ENCODE data around the gene DDX39A. TPM values are rescaled to one million over a fixed set of nuclear protein-coding genes. Genes with fewer than 3 reads are reported as not detected.

DDX39A gene
- total RNA-seq, 1 donor from 2014 or later: 38.6 TPM

DNA sequence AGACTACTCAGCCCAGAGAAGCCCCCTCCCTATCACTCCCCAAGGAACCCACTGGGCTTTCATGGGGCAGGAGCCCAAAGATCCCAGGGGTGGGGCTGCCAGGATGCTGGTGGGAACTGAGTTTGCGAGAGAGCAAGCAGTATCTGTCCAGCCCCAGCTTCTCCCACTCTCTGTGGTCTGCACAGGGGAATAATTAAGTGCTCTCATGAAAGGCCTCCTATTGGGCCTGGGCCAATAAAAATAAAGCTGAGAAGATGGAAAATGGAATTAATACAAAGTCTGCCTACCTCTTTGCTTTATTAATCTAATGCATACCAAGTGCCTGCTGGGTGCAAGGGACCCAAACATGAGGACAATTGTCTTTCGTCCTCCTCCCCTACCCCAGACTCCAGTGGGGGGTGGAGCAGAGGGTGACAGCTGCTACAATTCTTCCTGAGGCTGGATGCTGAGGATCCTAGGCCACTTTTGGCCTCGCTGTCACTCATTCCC lies 5.4 kb downstream of the DDX39A start:
- no peak for DNase-seq (ENCODE audit: low spot score)
- no peak overlapping the region for H3K4me2 ChIP-seq
- H3F3A ChIP-seq (ENCODE audit: low read depth): peaks cover 2% of the 10 kb centered on the region
- H3K4me3 ChIP-seq: no peak overlapping the region
- Mint-ChIP-seq H3K4me1 (peaks cover 31% of the 10 kb centered on the region), H3K27ac (no peak overlapping the region), H3K4me3 (no peak overlapping the region), H3K9me3 (no peaks in the 10 kb centered on the region), H3K36me3 (peaks cover 25% of the 10 kb centered on the region), H3K27me3 (ENCODE audit: insufficient read depth, low read depth) (peaks cover 1% of the 10 kb centered on the region)
- no peak overlapping the region for H3K27ac ChIP-seq
- H3K4me1 ChIP-seq: peaks cover 13% of the 10 kb centered on the region
- no peak overlapping the region for H3K9ac ChIP-seq
- TF ChIP-seq, protein P1, sequence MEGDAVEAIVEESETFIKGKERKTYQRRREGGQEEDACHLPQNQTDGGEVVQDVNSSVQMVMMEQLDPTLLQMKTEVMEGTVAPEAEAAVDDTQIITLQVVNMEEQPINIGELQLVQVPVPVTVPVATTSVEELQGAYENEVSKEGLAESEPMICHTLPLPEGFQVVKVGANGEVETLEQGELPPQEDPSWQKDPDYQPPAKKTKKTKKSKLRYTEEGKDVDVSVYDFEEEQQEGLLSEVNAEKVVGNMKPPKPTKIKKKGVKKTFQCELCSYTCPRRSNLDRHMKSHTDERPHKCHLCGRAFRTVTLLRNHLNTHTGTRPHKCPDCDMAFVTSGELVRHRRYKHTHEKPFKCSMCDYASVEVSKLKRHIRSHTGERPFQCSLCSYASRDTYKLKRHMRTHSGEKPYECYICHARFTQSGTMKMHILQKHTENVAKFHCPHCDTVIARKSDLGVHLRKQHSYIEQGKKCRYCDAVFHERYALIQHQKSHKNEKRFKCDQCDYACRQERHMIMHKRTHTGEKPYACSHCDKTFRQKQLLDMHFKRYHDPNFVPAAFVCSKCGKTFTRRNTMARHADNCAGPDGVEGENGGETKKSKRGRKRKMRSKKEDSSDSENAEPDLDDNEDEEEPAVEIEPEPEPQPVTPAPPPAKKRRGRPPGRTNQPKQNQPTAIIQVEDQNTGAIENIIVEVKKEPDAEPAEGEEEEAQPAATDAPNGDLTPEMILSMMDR (IDR thresholded peaks at IDR 0.05): no peak
- TF ChIP-seq EZH2 (IDR thresholded peaks at IDR 0.05) (no peak), EZH2phosphoT487 (IDR thresholded peaks at IDR 0.05) (no peak)
- H3K9me3 ChIP-seq (ENCODE audit: low read depth): no peaks in the 10 kb centered on the region
- H3K79me2 ChIP-seq (ENCODE audit: low read depth): peaks cover 69% of the 10 kb centered on the region
- H2AFZ ChIP-seq (replicated peaks): no peak overlapping the region
- no peaks in the 10 kb centered on the region for H3K27me3 ChIP-seq
- H3K36me3 ChIP-seq: no peaks in the 10 kb centered on the region
- peaks cover 72% of the 10 kb centered on the region for H4K20me1 ChIP-seq (ENCODE audit: low read depth)

DNA sequence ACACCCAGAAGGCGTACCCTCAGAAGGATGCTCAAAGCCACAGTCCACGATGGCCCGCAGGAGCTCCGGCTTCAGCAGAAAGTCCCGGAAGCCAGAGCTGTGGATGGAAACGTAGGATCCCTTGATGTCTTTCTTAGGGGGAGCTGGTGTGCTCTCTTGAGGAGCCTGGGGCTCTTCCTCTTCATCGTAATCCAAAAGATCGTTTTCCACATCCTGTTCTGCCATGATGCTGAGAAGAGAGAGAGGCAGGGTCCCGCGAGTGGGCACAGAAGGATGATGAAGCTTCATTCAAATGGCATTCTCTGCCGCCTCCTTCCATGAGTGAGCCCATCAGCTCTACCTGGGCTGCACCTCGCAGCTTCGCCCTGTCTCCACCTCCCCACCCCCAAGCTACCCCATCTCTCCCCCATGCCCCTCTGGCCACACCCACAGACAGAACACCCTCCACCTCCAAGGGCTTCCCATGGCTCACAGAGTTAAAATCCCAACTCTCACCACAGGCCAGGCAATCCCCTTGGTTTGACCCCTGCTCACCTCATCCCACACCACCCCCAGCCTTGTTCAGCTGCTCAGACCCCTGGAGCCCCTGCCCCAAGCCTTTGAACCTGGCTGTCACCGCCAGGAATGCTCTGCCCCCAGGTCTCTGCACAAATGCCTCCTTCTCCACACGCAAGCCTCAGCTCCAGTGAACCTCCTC lies 6.0 kb downstream of the DDX39A start:
- Mint-ChIP-seq H3K4me3 (no peak overlapping the region), H3K4me1 (peaks cover 31% of the 10 kb centered on the region), H3K27ac (no peak overlapping the region), H3K27me3 (ENCODE audit: insufficient read depth, low read depth) (peaks cover 3% of the 10 kb centered on the region), H3K36me3 (peaks cover 30% of the 10 kb centered on the region), H3K9me3 (no peaks in the 10 kb centered on the region)
- no peaks in the 10 kb centered on the region for H3K27me3 ChIP-seq
- H3K79me2 ChIP-seq (ENCODE audit: low read depth): peaks cover 63% of the 10 kb centered on the region
- no peak overlapping the region for H3K9ac ChIP-seq
- H3K4me2 ChIP-seq: no peak overlapping the region
- H3K36me3 ChIP-seq: no peaks in the 10 kb centered on the region
- peaks cover 67% of the 10 kb centered on the region for H4K20me1 ChIP-seq (ENCODE audit: low read depth)
- DNase-seq (ENCODE audit: low spot score): no peak
- no peak overlapping the region for H3K27ac ChIP-seq
- no peak overlapping the region for H3K4me3 ChIP-seq
- no peak overlapping the region for H2AFZ ChIP-seq (replicated peaks)
- H3K9me3 ChIP-seq (ENCODE audit: low read depth): no peaks in the 10 kb centered on the region
- no peaks in the 10 kb centered on the region for H3F3A ChIP-seq (ENCODE audit: low read depth)
- TF ChIP-seq EZH2 (IDR thresholded peaks at IDR 0.05) (no peak), EZH2phosphoT487 (IDR thresholded peaks at IDR 0.05) (no peak)
- TF ChIP-seq, protein P1 (IDR thresholded peaks at IDR 0.05): no peak
- H3K4me1 ChIP-seq: peaks cover 13% of the 10 kb centered on the region

DNA sequence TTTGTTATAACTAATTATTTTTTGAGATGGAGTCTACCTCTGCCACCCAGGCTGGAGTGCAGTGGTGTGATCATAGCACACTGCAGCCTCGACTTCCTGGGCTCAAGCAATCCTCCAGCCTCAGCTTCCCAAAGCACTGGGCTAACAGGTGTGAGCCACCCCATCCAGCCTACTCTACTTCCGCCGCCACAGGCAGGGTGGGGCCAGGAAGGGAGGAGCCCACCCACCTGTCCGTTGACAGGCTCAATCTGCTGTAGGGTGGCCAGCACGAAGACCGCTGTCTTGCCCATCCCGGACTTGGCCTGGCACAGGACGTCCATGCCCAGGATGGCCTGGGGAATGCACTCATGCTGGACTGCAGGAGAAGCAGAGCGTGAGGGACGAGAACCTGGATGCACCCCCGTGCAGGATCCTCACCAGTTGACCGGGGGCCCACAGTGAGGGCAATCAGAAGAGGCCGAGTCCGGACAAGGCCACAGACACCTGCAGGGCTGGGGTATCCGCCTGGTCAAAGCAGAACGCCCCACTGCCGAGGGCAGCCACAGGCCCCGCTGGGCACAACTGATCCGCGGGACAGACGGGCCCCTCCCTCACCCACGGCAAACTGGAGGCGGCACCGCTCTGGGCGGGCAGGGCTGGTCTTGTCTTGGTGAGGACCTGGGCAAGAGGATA lies 6.7 kb downstream of the DDX39A start:
- Histone ChIP-seq H3K9me3 (ENCODE audit: low read depth) (no peaks in the 10 kb centered on the region), H3K79me2 (ENCODE audit: low read depth) (peaks cover 56% of the 10 kb centered on the region), H2AFZ (replicated peaks) (no peak overlapping the region), H3K4me3 (no peak overlapping the region), H3K9ac (no peak overlapping the region), H3F3A (ENCODE audit: low read depth) (peaks cover 3% of the 10 kb centered on the region), H4K20me1 (ENCODE audit: low read depth) (peaks cover 63% of the 10 kb centered on the region), H3K4me2 (no peak overlapping the region), H3K4me1 (peaks cover 6% of the 10 kb centered on the region), H3K27me3 (no peaks in the 10 kb centered on the region), H3K36me3 (no peaks in the 10 kb centered on the region), H3K27ac (no peak overlapping the region)
- TF ChIP-seq EZH2 (IDR thresholded peaks at IDR 0.05) (no peak), EZH2phosphoT487 (IDR thresholded peaks at IDR 0.05) (no peak)
- H3K27ac Mint-ChIP-seq: no peak overlapping the region
- no peak overlapping the region for H3K4me3 Mint-ChIP-seq
- no peaks in the 10 kb centered on the region for H3K9me3 Mint-ChIP-seq
- H3K27me3 Mint-ChIP-seq (ENCODE audit: insufficient read depth, low read depth): peaks cover 3% of the 10 kb centered on the region
- peaks cover 30% of the 10 kb centered on the region for H3K4me1 Mint-ChIP-seq
- peaks cover 32% of the 10 kb centered on the region for H3K36me3 Mint-ChIP-seq
- no peak for DNase-seq (ENCODE audit: low spot score)

DNA sequence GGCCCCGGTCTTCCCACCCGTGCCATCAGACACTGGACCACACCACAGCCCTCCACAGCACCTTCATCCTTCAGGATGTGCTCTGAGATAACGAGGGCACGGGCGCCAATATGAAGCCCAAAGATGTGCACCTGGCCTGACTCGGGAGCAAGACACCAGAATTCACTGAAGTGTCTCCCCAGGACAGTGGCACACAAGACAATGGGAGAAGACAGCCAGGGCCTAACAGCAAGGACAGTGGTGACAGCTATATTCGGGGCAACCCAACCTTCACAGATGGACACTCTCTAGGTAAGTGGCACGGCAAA lies 7.2 kb downstream of the DDX39A start:
- H3K4me1 ChIP-seq: peaks cover under 1% of the 10 kb centered on the region
- Mint-ChIP-seq H3K27ac (no peak overlapping the region), H3K36me3 (peaks cover 30% of the 10 kb centered on the region), H3K4me1 (peaks cover 27% of the 10 kb centered on the region), H3K4me3 (no peak overlapping the region), H3K27me3 (ENCODE audit: insufficient read depth, low read depth) (peaks cover 3% of the 10 kb centered on the region), H3K9me3 (no peaks in the 10 kb centered on the region)
- no peak overlapping the region for H3K27ac ChIP-seq
- no peak overlapping the region for H3K9ac ChIP-seq
- H3K79me2 ChIP-seq (ENCODE audit: low read depth): peaks cover 50% of the 10 kb centered on the region
- H3K4me3 ChIP-seq: no peak overlapping the region
- DNase-seq (ENCODE audit: low spot score): no peak
- TF ChIP-seq EZH2 (IDR thresholded peaks at IDR 0.05): no peak
- TF ChIP-seq, protein P1 (IDR thresholded peaks at IDR 0.05): no peak
- H3K36me3 ChIP-seq: no peaks in the 10 kb centered on the region
- H4K20me1 ChIP-seq (ENCODE audit: low read depth): peaks cover 57% of the 10 kb centered on the region
- H2AFZ ChIP-seq (replicated peaks): no peak overlapping the region
- peaks cover 8% of the 10 kb centered on the region for H3F3A ChIP-seq (ENCODE audit: low read depth)
- H3K27me3 ChIP-seq: no peaks in the 10 kb centered on the region
- no peaks in the 10 kb centered on the region for H3K9me3 ChIP-seq (ENCODE audit: low read depth)
- H3K4me2 ChIP-seq: no peak overlapping the region

All from neural progenitor cell (in vitro differentiated cells).